ENCODE results near the gene GRAMD4.
"Not testable (repeated sequence)": the region's sequence is repeated elsewhere in the genome, so short reads cannot be mapped to it uniquely, and the experiment has no call there.

GRAMD4 gene

DNA sequence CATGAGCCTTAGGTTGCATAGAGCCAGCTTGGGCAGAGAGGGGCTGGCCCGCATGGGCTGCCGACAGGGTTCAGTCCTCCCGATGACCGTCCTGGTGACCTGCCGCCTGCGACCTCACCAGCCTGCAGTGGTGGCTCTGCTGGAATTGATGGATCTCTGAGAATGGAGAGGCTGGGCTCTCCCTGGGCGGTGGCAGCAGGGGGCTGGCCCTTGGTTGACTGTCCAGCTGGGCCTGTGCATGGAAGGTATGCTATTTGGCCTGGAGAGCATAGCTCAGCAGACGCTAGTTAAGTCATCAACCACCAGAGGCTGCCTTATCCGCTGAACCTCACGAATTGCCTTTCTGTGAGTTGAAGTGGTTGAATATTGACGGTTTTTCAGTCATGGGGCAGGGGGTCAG is 19.7 kb downstream of the GRAMD4 start:
- no peak for DNase-seq

DNA sequence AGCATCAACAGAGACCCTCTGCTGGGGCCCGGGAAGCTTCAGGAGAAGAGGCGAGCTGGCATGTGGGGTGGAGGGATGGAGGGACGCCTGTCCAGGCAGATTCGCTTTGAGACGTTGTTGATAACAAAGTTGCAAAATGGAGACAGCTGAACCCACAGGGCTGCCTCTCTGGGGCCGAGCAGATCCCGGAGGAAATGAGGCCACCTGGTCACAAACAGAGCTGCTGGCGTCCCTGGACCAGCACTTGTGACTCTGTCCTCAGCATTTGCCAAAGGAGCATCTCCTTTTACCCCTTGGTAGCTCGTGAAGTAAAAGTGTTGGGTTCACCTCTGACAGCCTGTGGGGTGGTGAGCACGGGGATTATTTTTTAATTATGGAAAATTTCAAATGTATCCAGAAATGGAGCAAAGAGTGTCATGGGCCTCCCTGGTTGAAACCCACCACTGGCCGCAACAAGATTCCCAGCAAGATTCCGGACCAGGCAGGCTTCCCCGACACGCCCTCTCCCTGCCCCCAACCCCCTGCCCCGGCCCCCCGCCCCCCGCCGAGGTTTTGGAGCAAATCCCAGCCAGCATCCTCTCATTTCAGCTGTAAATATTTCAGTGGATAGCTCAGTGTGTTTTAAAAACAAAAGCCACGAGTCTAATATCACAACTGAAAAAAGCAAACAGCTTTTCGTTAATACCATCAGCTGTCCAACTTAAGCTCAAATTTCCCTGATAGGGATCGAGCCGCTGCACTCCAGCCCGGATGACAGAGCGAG is 20.3 kb downstream of the GRAMD4 start:
- DNase-seq, result no peak

DNA sequence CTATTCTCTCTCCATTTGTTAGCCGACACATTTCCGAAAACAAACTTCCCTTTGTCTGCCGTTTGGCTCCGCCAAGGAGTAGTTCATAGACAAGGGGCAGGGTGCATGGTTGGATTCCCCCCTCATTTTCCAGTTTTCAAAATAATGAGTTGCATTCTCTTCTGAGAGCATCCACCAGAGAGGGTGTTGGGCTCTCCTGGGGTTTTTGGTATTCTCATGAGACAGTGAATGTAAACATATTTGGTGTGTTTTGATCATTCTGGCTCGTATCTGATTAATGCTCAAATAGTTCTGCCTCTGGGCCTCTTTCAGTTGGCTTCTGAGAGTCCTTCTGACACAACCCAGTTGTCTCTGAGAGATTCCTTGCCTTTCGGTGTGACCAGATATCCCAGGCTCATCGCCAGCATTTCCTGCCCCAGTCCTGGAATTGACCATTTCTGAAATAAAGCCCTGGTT is 21.7 kb downstream of the GRAMD4 start:
- no peak for DNase-seq

DNA sequence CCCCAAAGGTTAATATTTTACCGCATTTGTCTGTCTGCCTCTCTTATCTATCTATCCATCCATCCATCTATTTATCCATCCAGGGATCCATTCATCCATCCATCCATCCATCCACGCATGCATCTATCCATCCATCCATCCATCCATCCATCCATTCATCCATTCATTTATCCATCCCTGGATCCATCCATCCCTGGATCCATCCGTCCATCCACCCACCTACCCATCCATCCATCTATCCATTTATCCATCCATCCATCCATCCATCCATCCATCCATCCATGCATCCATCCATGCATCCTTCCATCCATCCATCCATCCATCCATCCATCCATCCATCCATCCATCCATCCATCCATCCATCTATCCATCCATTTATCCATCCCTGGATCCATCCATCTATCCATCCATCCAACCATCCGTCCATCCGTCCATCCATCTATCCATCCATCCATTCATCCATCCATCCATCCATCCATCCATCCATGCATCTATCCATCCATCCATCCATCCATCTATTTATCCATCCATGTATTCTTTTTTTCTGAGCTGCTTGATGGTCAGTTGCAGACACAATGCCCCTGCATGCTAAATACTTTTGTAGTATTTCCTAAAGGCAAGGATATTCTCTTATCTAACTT is 22.8 kb downstream of the GRAMD4 start:
- DNase-seq, result not testable (repeated sequence)

DNA sequence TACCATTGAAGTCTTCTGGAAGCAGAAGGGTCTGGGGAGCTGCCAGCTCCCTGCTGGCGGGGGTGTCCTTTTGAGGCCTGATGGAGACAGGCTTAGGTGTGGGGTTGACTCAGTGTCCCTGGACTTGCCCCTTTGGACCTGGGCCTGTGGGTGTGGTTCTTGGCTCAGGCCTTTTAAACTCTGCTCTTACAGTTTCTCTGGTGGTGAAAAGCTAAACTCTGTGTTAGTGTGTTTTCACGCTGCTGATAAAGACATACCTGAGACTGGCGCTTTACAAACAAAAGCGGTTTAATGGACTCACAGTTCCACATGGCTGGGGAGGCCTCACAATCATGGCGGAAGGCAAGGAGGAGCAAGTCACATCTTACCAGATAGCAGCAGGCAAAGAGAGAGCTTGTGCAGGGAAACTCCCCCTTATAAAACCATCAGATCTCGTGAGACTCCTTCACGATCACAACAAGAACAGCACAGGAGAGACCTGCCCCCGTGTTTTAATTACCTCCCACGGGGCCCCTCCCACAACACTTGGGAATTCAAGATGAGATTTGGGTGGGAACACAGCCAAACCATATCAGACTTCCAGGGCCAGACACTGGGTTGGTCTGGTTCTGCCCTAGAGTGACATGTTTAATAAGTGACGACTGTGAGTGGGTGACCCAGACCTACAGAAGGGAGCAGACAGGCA is 26.5 kb downstream of the GRAMD4 start:
- no peak for DNase-seq

DNA sequence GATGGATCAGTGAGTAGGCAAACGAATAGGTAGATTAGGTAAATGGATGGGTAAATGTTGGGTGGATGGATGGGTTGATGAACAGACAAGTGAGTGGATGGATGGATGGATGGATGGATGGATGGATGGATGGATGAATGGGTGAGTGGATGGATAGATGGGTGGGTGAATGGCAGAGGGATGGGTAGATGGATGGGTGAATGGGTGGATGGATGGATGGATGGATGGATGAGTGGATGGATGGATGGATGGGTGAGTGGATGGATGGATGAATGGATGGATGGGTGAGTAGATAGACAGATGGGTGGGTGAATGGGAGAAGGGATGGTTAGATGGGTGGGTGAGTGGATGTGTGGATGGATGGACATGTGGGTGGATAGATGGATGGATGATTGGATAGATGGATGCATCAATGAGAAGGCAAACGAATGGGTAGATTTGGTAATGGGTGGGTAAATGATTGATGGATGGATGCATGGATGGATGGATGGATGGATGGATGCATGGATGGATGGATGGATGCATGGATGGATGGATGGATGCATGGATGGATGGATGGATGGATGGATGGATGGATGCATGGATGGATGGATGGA is 28.1 kb downstream of the GRAMD4 start:
- not testable (repeated sequence) for DNase-seq

DNA sequence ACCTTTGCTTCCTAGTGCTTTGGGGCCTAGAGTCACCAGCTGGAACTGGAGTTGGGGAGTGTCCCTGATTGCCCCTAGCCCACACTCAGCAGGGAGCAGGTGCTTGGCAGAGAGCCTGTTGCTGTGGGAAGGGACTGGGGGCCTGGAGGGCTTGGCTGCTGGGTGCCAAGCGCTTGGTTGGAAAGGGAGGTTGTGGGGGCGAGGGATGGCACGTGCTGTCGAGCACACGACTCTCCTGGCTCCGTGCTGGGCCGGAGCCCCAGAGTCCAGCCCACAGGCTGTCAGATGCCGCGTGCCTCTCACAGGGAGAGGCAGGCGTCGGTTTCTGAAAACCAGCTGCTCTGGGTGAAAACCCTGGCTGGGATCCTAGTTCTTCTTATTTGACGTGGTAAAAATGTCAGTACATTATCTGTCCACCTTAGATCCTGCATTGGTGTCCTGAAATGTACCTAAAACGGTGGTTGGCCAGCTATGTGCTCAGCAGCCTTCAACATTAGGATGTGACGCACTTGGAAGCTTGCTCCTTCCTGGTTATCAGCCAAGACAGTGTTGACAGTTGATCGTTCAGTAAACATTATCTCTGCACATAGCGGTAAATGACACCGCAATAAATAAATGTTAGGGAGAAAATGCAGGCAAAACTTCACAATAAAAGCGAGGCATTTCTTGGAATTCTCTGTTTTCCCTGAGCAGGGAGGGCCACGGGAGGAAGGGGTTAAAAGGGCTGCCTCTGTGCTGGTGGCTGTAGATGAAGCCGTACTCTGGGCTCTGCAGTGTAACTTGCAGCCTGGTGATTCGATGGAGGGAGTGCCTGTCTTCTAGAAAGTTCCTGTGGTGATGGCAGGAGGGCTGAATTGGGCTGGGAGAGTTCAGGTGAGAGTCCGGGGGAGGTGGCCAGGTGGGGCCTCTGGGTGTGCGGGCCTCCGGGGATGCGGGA is 29.2 kb downstream of the GRAMD4 start:
- no peak for DNase-seq

DNA sequence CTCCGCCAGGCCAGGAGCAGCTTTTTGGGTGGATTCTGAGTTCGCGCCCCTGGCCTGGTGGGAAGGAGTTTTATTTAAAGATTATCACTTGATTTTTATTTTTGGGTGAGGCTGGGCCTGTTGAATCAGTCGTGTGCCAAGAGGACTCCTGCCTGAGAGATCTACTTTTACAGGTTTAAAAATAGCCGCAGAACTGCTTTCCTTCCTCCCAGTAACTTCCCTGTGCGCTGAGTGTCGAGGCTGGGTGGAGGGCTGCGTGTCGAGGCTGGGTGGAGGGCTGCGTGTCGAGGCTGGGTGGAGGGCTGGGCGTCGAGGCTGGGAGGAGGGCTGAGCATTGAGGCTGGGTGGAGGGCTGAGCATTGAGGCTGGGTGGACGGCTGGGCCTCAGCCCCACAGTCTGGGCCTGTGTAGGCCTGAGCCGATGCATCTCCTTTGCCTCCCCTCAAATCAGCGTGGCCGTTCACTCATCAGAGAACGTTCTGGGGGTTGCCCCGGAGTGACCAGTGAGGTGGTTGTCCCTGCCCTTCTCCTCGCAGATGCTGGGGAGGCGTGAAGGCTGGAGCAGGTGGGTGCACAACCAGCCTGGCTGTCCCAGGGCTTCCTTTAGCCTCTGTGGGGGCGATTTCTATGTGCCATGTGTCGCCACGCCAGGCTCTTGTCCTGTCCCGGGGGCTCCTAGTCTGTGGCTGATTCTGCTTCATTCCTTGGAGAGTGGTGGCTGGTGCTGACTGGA is 30.1 kb downstream of the GRAMD4 start:
- DNase-seq, result no peak

DNA sequence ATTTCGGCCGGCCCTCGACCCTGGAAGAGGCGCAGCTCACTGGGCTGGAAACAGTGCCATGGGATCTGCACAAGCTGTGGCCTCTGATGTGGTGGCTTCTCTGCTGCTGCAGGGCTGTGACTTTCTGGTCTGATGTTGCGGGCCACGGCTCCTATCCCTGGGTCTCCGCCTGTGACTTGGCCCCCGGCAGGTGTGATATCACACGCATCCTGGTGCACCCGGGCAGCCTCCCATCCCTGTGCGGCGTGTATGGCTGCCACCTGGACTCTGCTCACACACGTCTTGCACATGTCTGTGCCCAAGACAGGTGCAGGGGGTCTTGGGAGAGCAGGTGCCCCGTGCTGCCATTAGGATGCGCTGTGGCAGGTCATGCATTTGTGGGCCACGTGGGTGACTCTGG is 31.1 kb downstream of the GRAMD4 start:
- no peak for DNase-seq

DNA sequence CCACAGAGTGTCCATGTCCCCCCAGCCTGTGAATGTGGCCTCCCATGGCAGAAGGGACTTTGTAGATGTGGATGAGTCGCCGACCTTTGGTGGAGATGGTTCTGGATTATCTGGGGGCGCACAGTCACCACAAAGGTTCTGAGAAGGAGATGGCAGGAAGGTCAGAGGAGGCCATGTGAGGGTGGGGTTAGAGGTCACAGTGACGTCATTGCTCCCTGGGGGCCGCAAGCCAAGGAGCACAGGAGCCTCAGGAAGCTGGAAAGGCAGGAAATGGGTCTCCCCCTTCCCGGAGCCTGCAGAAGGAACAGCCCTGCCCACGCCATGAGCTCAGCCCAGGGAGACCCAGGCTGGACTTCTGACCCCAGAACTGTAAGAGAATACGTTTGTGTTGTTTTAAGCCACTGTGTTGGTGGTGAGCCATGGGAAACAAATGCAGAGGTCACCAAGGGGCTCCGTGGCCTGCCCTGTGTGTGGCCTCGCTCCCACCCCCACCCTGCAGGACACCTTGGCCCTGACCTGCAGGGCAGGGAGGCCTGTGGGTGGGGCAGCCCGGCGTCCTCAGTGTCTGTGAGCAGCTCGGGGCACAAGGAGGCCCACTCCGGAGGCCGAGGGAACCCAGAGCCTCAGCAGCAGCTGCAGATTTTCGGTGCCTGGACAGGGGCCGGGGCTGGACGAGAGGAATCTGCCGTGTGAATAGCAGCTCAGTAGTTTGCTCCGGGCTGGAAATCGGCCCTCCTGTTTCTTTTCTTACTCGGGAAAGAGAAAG is 32.1 kb downstream of the GRAMD4 start:
- no peak for DNase-seq

DNA sequence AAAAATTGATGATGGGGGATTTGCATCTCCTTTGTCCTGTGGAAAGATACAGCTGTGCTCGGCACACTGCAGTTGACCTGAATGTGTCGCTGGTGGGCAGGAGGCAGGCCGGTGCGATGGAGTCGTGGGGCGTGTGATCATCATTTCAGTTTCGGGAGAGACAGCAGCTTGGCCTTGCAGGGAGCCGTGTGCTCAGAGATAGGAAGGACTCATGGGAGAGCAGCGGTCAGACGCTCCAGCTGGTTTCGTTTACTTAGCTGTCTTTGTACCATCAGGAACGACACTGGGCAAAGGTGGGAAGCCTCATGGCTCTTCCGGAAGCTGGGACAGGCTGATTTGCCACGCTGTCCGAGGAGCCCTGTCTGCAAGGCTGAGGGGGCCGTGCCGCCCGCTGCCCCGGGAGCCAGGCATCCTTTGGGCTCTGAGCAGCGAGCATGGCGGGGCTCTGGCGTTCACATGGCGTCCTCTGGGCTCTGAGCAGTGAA is 32.7 kb downstream of the GRAMD4 start:
- no peak for DNase-seq

DNA sequence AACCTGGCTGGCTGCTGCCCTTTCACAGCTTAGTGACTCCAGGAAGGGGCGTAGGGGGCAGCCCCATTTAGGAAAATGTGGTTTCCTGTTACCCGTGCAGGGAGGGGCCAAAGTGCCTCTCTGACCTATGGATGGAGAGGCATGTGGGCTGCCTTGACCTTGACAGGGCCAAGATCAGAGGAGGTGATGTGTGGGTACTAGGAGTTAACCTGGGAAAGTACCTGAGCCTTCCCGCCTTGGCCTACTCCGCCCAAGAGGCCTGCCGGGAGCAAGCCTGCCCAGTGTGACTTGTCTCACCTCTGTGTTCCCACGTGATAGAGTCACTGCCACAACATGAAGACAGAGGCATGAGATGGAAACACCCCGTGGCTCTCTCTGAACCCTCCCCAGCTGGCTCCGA is 33.4 kb downstream of the GRAMD4 start:
- no peak for DNase-seq

DNA sequence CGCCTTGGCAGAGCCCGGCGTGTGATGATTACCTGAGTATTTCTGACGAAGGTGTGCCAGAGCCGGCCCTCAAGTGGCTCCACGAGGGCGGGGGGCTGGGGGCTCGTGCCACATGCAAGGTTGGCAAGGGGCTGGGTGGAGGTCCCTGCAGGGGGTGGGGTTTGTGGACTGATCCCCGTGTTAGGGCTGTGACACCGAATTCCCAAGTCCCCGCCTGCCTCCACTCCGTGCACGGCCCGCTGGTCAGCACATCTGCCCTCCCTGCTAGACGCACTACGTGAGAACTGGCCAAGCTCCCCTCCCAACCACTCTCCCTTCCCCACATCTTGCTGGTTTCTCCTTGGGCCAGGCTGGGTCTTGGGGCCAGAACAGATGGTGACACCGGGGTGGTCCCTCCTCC is 34.2 kb downstream of the GRAMD4 start:
- DNase-seq, result no peak

DNA sequence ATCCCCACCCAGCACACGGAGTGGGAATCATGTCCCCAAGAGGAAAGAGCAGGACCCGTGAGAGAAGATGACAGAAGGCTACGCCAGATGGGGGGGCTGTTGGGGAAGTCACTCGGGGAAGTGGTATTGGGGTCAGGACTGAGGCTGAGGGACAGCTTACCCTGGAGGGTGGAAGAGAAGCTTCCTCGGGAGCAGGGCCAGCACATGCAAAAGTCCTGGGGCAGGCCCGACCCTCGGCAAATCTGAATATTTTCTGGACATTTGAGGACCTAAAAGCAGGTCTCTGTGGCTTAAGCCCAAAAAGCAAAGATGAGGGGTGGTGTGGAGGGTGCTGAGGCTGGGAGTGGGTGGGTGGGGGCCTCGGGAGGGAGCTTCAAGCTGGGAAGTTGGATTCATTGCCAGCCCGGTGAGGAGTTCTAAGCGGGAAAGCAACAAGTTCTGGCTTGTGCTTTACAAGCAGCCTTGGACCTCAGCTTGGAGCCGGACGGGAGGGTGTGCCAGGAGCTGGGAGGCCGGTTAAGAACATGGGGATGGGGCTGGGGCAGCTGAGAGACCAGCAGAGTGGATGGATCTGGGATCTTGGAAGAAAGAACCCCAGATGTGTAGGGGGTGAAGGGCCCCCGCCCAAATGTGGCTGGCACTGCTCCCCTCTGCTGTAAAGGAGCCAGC is 34.9 kb downstream of the GRAMD4 start:
- no peak for DNase-seq

DNA sequence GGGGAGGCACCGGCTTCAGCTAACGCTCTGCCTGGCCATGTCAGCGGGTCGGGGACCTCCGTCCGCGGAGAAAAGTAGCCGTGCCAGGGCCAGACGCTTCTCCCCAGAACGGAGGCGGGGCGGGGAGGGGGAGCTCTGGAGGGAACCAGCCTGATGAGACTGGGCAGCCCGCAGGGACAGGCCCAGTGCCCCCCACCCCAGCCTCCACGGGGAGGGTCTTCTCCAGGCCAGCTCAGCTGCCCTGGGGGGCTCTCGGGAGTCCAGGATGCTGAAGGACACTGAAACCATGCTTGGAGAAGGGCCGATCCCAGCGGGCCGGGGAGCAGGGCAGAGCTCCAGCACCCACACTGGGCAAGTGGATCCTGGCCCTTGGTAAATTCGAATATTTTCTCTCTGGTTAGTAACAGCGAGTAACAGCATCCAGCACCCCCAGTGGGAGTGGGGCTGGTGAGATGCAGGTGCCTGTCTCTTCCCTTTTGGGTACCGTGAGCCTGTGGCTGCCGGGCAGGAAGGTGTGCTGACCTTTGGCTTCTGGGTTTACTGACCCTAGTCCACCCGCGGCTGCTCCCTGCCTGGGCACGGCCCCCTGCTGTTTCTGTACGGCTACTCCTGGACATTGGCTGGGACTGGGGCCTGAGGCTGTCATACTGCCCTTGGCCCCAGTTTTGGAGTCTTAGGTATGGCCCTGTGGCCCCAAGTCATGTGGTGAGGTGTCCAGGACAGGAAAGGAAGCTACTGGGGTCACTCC is 35.8 kb downstream of the GRAMD4 start:
- no peak for DNase-seq

DNA sequence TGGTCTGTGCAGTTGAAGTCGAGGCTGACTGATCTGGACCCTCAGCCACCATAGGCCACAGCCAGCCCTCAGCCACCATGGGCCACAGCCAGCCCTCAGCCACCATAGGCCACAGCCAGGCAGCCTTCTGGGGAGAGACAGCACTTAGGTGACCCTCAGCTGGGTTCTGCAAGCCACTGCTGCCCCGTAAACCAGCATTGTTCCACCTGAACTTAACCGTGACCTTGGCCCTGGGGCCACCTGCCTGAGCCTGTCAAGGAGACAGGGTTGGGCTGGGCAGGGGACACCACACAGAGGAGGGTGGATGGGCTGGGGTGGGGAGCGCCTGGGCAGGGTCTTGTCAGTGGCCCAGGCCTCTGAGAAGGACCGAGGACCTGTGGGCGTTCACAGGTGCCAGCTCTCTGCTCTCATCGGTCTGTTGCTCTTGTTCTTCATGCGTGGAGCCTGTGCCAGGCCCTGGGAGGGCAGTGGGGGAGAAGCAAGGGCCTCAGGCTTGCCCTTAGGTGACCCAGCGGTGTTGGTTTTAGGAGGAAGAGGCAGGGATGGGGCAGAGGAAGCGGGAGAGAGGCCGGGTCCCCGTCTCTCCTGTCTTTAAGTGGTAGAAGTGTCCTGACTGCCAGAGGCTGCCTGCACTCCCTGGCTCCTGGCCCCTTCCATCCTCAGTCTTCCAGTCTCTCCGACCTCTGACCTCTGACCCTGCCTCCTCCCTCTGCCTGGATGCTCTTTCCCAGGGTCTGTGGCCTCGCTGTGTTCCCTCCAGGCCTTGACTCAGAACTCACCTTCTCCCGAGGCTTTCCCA is 36.9 kb downstream of the GRAMD4 start:
- DNase-seq, result no peak

DNA sequence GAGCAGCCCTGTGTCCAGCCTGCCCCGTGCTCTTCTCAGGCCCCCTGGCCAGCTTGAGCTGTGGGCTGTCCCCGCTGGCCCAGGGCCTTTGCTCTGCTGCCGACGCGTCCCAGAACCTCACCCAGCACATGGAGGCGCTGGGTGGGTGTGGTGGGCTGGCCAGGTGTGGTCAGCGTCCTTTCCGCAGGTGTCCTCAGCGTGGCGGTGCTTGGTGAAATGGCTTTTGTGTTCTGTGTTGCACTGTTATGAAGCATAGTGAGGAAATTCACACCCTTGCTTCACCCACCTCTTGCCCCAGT is 37.4 kb downstream of the GRAMD4 start:
- no peak for DNase-seq
